RWPE1 (cell line): ENCODE data around the gene RACGAP1.

Experiments used
- CTCF ChIA-PET: fragments of 350-600 bp; sonication (Branson Sonifier 250); formaldehyde crosslinking; extraction: SDS; loops from one replicate; lab custom pipeline; 2021; lab: Yijun Ruan, JAX
- POLR2A ChIA-PET: fragments of 400-600 bp; formaldehyde crosslinking; extraction: SDS; loops from one replicate; lab custom pipeline; 2020; ENCODE audit warnings: antibody characterized with exemption; ENCODE audit not compliant: low non-redundant PET; lab: Yijun Ruan, JAX
- DNase-seq: peaks from one replicate; pipeline ENCODE4 v3.0.0; 2012; ENCODE audit warnings: low spot score
- H3K27ac ChIP-seq: fragments of 450-650 bp; 2 replicates; pipeline ENCODE4 v1.5.1; 2017
- CTCF ChIP-seq: fragments of 450-650 bp; conservative IDR thresholded peaks from 2 replicates; pipeline ENCODE4 v1.5.1; 2017; ENCODE audit warnings: low read depth, mild to moderate bottlenecking

RACGAP1 gene

GRCh38 chr12:49961993-49962764 is 63.1 kb downstream of the RACGAP1 start:
- peak overlapping the region; percentile 53 for H3K27ac ChIP-seq
- TF ChIP-seq CTCF: no peak
- CTCF ChIA-PET: interaction anchor here (0.6 to 1.1 kb wide), 2 partner anchors 108 to 139 kb away, joined by 4 to 6 read pairs; no protein-coding TSS in a partner anchor
- POLR2A ChIA-PET: no interaction called here
- DNase-seq: no peak

GRCh38 chr12:49961111-49961922 is 64.0 kb downstream of the RACGAP1 start, which contains the start of gene AQP5:
AQP5 (plus strand) TSS chr12:49961872; CDS start chr12:49962018, 146 bp downstream.
- POLR2A ChIA-PET: no interaction called here
- DNase-seq: no peak
- no peak for TF ChIP-seq CTCF
- H3K27ac ChIP-seq: peak within 1 kb of the TSS; percentile 53
- CTCF ChIA-PET: interaction anchor here (0.7 kb wide), 1 partner anchor 95 kb away, joined by 3 read pairs; no protein-coding TSS in a partner anchor

GRCh38 chr12:49960474-49961110 is 64.7 kb downstream of the RACGAP1 start:
- no peak overlapping the region for H3K27ac ChIP-seq
- TF ChIP-seq CTCF: no peak

GRCh38 chr12:49959685-49960473 is 65.4 kb downstream of the RACGAP1 start:
- TF ChIP-seq CTCF: no peak
- peak; percentile 69 for DNase-seq
- peak overlapping the region; percentile 51 for H3K27ac ChIP-seq
- ChIA-PET POLR2A (no interaction called here), CTCF (interaction anchor here (0.8 to 1.1 kb wide), 3 partner anchors 46 to 111 kb away, joined by 3 to 4 read pairs (median 3); no protein-coding TSS in a partner anchor)

More at GRCh38 chr12:49960474-49961110, 64.7 kb downstream of the RACGAP1 start:
- no peak for DNase-seq
- POLR2A ChIA-PET: no interaction called here
- CTCF ChIA-PET: interaction anchor here (0.7 kb wide), 1 partner anchor 94 kb away, joined by 3 read pairs; no protein-coding TSS in a partner anchor

GRCh38 chr12:49957570-49957967 is 67.7 kb downstream of the RACGAP1 start:
- ChIA-PET POLR2A (no interaction called here), CTCF (interaction anchor here (0.6 kb wide), 1 partner anchor 433 kb away, joined by 3 read pairs; no protein-coding TSS in a partner anchor)
- no peak for DNase-seq
- H3K27ac ChIP-seq: no peak overlapping the region
- TF ChIP-seq CTCF: no peak
